Tibial artery (tissue), 4 donors: ENCODE results near the gene REV1.

ENCODE experiments used
- DNase-seq, 2 donors: peaks; one replicate each; pipeline ENCODE4 v3.0.0-alpha.2; 2019
- H3K27ac ChIP-seq, 2 donors: fragments of 200-600 bp; sonication (generic) in 1 of 2; 1 replicate in 1 of 2; 2 replicates in 1 of 2; pipeline ENCODE4 v1.5.1; 2018 to 2019; ENCODE audit warnings: mild to moderate bottlenecking in 1 of 2
- H3K27me3 ChIP-seq, 2 donors: fragments of 200-600 bp; sonication (generic) in 1 of 2; one replicate each; pipeline versions ENCODE4 v1.5.1 to v1.6.0; 2016 to 2019
- H3K36me3 ChIP-seq, 3 donors: fragments of 200-600 bp; sonication (generic) in 2 of 3; one replicate each; pipeline ENCODE4 v1.5.1; 2016 to 2019; ENCODE audit warnings: mild to moderate bottlenecking in 2 of 3
- H3K4me1 ChIP-seq, 4 donors: fragments of 200-600 bp; sonication (generic) in 2 of 4; 1 replicate in 3 of 4; 2 replicates in 1 of 4; pipeline ENCODE4 v1.5.1; 2016 to 2019
- H3K4me3 ChIP-seq, 2 donors: fragments of 200-600 bp; sonication (generic) in 1 of 2; 1 replicate in 1 of 2; 2 replicates in 1 of 2; pipeline ENCODE4 v1.5.1; 2018 to 2019; ENCODE audit warnings: mild to moderate bottlenecking in 2 of 2
- H3K9me3 ChIP-seq, 3 donors: fragments of 200-600 bp; sonication (generic) in 1 of 3; one replicate each; pipeline ENCODE4 v1.5.1; 2016 to 2019
- intact Hi-C: fragments of 100-400 bp; cut with DNase I; formaldehyde crosslinking; loops from one replicate; pipeline ENCODE4 v1.15.0; 2023; ENCODE audit warnings: low total_unique reads
- TF ChIP-seq, protein P1 (sequence below), 2 experiments: fragments of 200-600 bp in 1 of 2; fragments of 450-650 bp in 1 of 2; IDR thresholded peaks; one replicate each; pipeline ENCODE4 v1.5.1; 2017 to 2019; ENCODE audit warnings: antibody characterized with exemption in 2 of 2, mild to moderate bottlenecking in 1 of 2, moderate library complexity in 1 of 2

The REV1 gene

DNA sequence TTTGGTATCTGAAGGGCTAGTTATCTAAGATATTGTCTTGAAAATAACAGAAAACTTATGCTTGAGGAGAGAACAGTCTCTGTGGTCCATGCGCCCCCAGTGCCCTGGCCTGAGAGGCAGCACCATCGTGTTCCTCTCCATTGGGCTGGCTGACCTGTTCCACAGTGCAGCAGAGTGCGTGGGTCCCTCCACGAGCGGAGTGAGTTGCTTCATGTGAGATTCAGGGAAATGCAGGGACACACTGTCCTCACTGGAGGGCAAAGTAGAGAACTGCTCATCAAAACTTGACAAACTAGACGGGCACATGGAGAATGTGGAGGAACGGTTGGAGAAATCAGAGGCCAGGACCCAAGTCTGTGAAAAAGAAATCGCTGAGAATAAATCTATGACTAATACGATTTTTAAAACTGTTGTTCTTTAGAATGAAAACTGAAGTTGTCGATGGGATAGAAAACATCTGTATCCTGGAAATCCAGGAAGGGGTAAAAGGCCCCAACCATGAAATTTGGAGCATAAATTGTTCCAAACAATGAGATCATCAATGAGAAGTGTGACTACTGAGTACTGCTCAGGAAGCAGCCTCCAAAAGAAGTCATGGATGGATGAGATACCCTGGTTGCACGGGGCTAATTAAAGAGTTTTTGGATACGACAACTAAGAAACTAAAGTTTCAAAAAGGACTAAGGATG, 58.1 kb downstream of the REV1 start:
- Histone ChIP-seq H3K4me1 (peaks cover 0 to 15% (median 6%) of the 10 kb centered on the region in 4 donors), H3K36me3 (peaks cover 0 to 34% (median 21%) of the 10 kb centered on the region in 3 donors), H3K27me3 (no peaks in the 10 kb centered on the region), H3K4me3 (no peak overlapping the region), H3K9me3 (no peaks in the 10 kb centered on the region), H3K27ac (peak overlapping the region in 1 of 2 donors; percentile 10)
- DNase-seq, result no peak
- TF ChIP-seq, protein P1, sequence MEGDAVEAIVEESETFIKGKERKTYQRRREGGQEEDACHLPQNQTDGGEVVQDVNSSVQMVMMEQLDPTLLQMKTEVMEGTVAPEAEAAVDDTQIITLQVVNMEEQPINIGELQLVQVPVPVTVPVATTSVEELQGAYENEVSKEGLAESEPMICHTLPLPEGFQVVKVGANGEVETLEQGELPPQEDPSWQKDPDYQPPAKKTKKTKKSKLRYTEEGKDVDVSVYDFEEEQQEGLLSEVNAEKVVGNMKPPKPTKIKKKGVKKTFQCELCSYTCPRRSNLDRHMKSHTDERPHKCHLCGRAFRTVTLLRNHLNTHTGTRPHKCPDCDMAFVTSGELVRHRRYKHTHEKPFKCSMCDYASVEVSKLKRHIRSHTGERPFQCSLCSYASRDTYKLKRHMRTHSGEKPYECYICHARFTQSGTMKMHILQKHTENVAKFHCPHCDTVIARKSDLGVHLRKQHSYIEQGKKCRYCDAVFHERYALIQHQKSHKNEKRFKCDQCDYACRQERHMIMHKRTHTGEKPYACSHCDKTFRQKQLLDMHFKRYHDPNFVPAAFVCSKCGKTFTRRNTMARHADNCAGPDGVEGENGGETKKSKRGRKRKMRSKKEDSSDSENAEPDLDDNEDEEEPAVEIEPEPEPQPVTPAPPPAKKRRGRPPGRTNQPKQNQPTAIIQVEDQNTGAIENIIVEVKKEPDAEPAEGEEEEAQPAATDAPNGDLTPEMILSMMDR (IDR thresholded peaks at IDR 0.05), result no peak
- intact Hi-C loops, result no loop called here

DNA sequence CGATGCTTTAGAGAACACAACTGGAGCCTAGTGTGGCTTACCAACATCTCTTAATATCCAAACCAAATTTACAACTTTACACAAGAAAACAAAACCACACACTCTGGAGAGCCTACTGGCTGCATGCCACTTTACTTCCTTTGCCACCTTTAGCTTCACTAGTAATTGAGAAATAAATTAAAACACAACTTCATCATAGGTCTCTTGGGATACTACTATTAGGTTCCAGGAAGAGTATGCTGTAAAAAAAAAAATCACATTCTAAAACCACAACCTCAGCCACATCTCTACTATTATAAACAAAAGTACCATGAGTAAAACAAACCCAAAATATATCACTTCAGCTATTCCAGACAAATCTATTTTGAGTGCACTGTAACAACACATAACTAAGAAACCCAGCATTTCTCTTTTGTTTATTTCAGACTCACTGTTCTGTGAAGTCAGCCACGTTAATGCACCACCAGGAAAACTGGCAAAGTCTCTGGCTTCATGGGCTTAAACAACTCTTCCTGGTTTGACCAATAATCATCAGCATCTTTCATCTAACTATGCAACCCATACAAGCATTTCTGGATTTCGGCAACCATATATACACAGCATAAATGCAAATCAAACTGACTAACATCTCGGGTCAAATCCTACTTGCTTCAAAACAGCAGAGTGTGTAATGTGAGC, 59.1 kb downstream of the REV1 start:
- H3K4me3 ChIP-seq, result no peak overlapping the region
- TF ChIP-seq, protein P1 (IDR thresholded peaks at IDR 0.05), result no peak
- H3K4me1 ChIP-seq, result peaks cover 0 to 15% (median 6%) of the 10 kb centered on the region in 4 donors
- intact Hi-C loops, result no loop called here
- no peaks in the 10 kb centered on the region for H3K27me3 ChIP-seq
- DNase-seq, result no peak
- H3K36me3 ChIP-seq, result peaks cover 0 to 44% (median 29%) of the 10 kb centered on the region in 3 donors
- no peaks in the 10 kb centered on the region for H3K9me3 ChIP-seq
- H3K27ac ChIP-seq, result peak overlapping the region; percentile 10 to 11

DNA sequence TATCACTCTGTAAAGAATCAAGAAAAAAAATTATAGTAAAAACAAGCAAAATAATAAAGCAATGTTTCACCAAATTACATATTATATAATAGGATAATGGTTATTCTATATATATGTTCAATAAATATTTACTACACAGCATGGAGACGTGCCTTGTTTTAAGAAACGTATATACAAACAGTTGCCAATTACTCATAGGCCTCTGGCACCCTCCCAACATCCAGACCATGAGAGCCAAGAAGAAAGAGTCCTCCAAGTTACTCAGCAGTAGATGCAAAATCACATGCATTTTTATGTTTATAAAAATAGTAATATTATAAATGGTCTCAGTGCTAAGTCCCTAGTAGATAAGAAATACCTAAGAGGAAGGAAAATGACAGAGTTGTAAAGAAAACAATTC, 64.8 kb downstream of the REV1 start:
- Histone ChIP-seq H3K27ac (no peak overlapping the region), H3K27me3 (no peaks in the 10 kb centered on the region), H3K9me3 (no peaks in the 10 kb centered on the region), H3K36me3 (peaks cover 27 to 77% (median 58%) of the 10 kb centered on the region in 3 donors), H3K4me3 (no peak overlapping the region), H3K4me1 (peaks cover 0 to 17% (median 0%) of the 10 kb centered on the region in 4 donors)
- intact Hi-C loops, result no loop called here
- DNase-seq, result no peak
- TF ChIP-seq, protein P1 (IDR thresholded peaks at IDR 0.05), result no peak

DNA sequence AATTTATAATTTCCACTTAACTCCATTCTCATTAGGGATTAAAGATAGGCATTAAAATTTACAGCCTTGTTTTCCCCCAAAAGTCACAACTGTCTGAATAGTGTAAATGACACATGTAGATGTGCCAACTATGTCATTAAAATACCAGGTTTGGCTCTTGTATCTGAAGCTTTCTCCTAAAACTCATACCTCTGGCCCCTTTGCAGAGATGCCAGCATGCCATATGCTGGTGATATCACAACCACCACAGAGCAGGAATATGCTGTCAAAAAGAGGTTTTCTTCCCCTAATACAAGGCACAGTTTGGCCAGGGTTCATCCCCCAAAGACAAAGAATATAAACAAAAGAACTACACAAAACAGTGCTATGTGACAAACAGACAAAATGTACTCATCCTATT, 65.4 kb downstream of the REV1 start:
- intact Hi-C loops, result no loop called here
- Histone ChIP-seq H3K4me3 (no peak overlapping the region), H3K36me3 (peaks cover 27 to 84% (median 61%) of the 10 kb centered on the region in 3 donors), H3K9me3 (no peaks in the 10 kb centered on the region), H3K27ac (no peak overlapping the region), H3K4me1 (peaks cover 0 to 17% (median 0%) of the 10 kb centered on the region in 4 donors), H3K27me3 (no peaks in the 10 kb centered on the region)
- TF ChIP-seq, protein P1 (IDR thresholded peaks at IDR 0.05), result no peak
- DNase-seq, result no peak

DNA sequence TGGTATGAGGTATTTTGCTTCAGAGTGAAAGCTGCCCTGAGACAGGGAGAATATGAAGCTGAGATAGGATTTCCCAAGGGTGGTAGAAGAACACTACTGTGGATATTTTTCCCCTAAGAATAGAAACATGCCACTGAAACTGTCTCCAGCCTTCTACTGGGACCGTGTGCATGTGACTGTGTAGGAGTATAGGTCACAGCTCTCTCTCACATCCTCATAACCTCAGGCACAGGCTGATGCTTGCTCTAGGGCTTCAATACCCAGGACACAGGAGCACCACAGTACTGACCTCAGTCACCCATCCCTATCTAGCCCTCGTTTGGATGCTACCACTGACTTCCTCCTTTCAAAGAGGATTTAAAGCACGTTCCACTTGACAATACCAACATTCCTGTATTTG, 67.2 kb downstream of the REV1 start:
- TF ChIP-seq, protein P1 (IDR thresholded peaks at IDR 0.05), result no peak
- intact Hi-C loops, result no loop called here
- Histone ChIP-seq H3K27me3 (no peaks in the 10 kb centered on the region), H3K9me3 (no peaks in the 10 kb centered on the region), H3K4me3 (no peak overlapping the region), H3K36me3 (peaks cover 37 to 76% (median 54%) of the 10 kb centered on the region in 3 donors), H3K27ac (no peak overlapping the region), H3K4me1 (peaks cover 0 to 17% (median 0%) of the 10 kb centered on the region in 4 donors)
- no peak for DNase-seq
